Stimulated activated CD8-positive, alpha-beta memory T cell treated with anti-CD3 and anti-CD28 coated beads, Interleukin-4, amount 100 ng/mL, for 24 hours (primary cell): Measurements from ENCODE around the gene CEP43.

ENCODE experiments used
- DNase-seq: peaks from one replicate; pipeline ENCODE4 v3.0.0-alpha.2; 2020; ENCODE audit warnings: low read depth

CEP43 gene

DNA sequence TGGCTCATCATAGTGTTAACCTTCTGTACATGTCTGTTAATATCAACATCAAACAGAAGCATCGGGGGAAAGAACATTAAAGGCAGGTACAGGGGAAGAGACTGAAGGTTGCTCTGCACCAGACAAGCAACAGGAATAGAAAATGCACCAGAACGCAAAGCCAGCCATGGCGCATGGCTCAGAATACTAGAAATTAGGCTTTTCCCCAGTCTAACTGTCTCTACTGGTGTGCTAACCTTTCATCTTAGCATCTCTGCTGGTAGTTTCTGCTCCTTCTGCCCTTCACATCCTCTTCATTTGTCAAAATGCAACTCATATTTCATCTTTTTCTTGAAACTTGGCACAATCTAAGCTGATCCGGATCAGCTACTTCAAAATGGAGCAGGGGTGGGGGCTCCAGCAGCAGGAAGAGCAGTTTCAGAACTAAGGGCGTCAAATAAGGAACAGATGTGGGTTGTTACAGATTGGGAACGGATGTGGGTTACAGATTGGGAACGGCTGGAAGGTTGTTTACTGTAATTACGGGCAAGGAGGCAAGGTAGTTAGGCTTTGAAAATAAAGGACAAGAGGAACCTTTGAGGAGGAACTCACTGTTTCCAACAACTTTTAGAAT lies 29.7 kb upstream of the CEP43 start:
- DNase-seq = no peak

DNA sequence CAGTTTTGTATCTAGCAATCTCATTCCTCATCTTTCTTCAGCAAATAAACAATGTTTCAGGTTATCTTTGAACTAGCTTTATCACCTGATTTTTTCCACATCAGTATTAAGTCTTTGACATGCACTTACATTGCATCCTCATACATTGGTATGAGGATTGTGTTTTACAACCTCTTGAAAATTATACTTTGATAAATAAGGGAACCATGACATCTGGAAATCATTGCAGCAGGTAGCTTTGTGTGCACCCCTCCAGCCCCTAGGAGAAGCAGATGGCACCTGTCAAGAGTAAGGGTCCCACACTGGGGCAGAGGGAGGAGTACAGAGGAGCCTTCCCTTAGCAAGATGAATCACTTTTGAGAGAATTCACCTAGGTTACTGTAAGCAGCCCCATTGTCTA lies 29.1 kb upstream of the CEP43 start:
- DNase-seq = no peak

DNA sequence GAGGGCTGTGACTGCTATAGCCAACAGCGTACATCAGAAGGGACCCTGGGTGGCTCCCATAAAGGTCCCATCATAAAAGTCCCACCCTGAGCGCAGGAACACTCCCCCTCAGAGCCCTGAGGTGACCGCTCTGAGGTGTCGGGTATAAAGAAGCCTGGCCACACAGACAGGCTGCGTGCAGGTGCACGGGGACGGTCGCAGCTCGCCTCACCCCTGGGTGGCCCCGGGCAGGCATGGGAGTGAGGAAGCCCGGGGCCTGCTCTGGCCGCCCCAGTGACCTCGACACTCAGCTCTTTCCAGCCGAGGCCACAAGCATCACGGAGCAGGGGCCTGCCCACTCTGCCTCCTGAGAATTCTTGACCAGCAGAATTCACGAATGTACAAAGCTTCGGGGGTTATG lies 28.4 kb upstream of the CEP43 start:
- DNase-seq = no peak

DNA sequence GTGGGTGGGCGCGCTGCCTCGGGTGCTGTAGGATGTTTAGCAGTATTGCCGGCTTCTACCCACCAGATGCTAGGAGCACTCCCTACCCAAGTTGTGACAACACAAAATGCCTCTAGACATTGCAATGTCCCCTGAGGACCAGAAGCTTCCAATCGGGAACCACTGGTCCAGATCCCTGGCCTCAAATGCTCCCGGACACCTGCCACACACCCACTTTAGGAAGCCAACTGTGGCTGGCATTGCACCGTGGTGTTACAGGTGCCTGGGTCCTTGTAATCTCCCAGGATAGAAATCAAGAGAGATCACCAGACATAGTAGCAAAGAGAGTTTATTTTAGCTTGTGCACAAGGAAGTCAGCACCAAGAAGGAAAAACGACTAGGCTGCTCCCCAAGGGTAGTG lies 27.9 kb upstream of the CEP43 start:
- DNase-seq = no peak

DNA sequence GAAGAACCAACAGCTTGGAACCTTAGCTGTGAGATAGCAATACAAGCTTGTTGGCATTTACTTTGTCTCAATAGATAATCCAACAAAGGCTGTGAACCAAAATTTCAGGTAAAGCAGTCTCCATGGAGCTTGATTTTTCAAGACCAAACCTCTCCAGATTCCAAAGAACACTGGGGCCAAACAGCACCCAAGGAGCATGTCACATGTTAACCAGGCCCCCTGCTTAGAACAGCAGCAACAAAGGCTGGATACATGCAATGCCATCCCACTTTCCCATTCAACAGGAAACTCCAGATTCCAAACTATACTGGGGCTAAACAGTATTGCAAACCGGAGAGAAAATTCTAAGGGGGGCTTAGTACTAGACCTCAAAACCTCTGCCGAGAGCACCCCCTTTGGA lies 27.1 kb upstream of the CEP43 start:
- DNase-seq = no peak

DNA sequence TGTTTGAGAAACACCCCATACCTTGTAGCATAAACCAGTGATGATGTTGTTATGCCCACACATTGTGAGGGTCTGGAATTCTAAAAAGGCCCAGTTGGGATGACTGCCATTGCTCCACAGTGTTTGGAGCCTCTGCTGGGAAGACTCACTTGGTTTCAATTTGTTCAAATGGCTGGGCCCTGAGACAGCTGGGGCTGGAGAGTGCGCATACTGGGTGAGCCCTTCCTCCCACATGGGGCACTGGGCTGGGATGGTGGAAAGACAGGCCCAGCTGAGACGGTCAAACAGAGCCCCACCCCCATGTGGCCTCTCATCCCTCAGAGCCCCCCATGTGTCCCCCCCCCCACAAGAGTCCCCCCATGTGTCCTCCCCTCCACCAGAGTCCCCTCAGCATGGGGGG lies 22.6 kb upstream of the CEP43 start:
- no peak for DNase-seq

DNA sequence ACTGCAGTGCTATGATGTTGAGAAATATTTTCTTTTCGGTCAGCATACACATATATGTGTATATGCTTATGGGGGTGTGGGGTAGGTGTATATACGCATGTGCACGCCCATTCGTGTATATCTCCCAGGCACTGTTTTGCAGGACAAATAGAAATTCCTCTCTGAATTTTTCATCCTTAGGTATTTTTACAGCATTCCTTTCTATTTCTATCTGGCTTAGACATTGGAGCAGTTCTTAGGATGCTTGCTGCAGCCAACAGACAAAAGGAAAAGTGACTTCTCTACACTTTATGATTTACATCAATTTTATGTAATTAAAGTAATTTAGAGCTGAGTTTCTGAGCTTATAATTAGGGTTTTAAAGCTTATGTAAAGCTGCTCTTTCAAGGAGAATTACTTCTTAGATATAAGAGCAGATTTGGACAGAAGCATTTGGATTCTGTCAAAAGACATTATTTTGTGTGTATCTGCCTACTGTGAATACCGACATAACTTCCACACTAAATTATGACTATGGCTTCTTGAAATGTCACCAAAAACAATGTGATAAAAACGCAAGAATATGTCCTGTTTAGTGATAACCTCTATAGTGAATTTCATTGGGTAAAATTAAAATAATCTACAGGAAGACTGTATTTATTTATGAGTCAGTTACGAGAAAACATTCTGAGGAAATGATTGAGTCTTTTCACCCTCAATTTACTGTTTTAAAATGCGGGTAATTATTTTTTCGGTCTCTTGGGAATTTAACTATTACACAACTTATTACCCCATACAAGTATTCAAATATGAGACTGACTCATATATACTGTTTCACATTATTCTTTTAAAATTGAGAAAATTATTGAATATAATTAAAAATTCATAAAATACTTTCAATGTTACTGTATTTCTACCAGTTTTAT lies 21.3 kb upstream of the CEP43 start:
- no peak for DNase-seq

DNA sequence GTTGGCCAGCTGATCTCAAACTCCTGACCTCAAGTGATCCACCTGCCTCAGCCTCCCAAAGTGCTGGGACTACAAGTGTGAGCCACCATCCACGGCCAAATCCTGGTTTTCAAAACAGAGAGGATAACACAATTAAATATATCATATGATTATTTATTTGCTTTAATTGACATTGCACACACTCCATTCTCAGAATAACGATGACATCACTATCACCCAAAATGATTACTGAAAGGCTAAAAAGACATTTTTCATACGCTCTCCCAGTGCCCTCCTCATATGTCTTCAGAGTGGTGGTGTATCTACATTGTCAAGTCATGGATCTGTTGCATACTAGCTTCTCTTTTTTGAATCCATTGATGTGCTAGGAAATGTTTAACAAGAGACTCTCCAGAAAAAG lies 18.5 kb upstream of the CEP43 start:
- DNase-seq = no peak

DNA sequence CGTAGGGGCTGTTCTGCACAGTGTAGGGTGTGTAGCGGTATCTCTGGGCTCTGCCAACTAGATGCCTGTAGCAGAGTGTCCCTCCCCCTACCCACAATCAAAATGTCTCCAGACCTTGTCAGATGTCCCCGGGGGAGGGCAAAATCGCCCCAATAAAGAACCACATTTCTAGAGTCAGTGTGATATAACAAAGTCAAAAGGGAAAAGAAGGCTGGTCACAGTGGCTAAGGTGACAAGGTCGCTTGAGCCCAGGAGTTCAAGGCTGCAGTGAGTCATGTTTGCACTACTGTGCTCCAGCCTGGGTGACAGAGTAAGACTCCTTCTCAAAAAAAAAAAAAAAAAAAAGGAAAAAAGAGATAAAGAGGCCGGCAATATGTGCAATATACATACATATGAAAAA lies 11.7 kb upstream of the CEP43 start:
- no peak for DNase-seq

DNA sequence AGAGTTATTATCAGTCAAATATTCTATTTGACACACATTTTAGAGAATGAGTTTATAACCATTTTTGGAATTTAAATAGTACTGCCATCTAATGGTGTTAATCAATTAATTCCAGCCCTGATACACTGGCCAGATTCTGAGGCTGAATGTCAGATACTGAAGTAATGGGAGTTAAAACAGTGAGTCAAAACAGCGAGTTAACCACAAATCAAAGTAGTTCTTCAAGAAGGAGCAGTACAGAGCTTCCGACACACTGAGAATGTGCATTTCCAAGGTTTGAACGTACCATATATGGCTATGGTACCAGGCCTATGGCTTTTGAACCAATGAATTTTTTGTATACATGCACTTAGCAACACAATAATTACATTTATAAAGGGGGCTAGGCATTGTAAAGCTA lies 11.3 kb upstream of the CEP43 start:
- DNase-seq = no peak

DNA sequence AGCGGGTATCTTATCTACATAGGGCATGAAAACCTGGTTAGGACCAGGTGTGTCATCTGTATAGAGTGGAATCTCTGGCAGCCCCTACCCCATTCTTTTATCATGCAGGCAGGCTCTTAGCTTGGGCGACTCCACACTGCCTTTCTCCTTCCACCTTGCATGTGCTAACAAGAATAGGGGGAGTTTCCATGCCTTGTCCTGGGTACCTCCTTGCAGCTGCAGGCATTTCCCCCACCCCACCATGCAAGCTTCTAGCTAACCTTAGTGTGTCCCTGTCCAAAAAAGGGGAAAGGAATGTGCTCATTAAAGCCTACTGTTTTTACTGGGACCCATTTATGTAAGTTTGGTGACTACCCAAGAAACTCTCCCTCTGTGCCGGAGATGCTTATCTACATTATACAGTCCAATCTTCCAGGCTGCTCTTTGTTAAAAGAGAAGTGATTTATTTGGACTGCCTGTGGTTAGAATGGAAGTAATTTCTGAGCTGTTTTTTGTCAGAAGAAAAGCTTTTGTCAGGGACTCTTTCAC lies 10.5 kb upstream of the CEP43 start:
- DNase-seq = no peak

DNA sequence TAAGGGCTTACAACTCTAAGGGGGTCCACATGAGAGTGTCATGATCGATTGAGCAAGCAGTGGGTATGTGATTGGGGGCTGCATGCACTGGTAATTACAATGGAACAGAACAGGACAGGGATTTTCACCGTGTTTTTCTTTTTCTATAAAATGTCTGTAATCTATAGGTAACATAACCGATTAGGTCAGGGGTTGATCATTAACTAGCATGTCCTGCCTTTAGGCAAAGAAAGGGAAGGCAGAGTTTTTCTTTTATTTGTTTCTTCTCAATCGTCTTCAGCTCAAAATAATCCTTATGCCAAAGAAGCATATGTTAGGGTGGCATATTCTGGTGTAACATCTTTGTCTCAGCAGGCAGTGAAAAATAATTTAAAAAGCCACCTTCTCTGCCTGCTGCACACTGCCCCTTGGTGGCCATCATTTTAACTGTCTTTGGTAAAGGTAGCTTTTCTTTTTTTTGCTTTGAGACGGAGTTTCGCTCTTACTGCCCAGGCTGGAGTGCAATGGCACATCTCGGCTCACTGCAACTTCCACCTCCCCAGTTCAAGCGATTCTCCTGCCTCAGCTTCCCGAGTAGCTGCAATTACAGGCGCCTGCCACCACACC lies 9.7 kb upstream of the CEP43 start:
- peak; percentile 14 for DNase-seq

DNA sequence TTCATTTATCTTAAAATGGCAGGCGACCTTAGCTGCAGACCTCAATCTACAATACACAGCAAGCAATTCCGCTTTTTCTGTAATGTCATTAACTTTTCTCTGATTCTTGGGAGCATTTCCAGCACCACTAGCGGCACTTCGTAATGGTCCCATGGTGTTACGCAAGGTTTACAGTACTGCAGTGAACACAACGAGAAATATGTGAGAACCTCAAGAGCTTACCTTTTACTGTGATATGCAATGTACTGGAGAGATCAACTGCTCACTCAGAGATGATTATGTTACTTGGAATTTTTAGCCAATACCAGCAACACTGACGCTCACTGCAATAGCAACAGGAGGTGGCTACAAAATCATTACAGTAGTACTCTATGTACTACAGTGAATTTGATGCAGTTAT lies 2.8 kb upstream of the CEP43 start:
- DNase-seq = no peak

DNA sequence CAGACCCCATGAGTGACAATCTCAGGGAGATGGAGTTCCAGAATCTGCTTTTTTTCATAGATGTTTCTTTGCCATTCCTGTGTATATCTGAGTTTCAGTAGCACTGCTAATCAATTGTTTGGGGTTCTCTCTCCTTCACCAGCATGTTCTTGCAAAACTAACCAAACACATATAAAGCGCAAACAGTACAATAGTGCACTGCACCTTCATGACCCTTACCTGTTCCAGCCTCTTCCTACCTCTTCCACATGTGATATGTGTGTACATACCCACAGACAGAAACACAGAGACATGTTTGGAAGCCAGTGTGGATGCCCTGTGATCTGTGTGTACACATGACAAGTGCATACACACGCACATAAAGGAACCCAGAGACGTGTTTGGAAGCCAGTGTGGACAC lies 1.8 kb upstream of the CEP43 start:
- DNase-seq = no peak

DNA sequence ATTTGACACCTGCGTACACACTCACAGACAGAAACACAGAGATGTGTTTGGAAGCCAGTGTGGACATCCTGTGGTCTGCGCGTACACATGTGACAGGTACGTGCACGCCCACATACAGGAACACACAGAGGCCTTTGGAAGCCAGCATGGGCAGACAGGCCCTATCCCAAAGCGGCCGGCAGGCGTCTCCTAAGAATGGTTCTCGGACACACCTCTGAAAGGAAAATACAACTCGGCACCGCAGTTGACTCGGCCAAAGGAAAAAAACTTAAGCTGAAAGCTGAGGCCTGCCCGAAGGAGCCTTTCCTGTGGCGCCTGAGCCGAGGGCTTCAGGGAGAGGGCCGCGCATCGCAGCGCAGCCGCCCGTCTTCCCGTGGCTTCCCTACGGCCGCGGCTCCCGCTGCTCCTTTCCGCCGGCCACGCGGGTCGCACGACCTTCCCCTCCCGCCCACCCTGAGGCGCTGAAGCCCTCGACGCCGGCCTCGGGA lies 1.4 kb upstream of the CEP43 start:
- peak; percentile 15 for DNase-seq

DNA sequence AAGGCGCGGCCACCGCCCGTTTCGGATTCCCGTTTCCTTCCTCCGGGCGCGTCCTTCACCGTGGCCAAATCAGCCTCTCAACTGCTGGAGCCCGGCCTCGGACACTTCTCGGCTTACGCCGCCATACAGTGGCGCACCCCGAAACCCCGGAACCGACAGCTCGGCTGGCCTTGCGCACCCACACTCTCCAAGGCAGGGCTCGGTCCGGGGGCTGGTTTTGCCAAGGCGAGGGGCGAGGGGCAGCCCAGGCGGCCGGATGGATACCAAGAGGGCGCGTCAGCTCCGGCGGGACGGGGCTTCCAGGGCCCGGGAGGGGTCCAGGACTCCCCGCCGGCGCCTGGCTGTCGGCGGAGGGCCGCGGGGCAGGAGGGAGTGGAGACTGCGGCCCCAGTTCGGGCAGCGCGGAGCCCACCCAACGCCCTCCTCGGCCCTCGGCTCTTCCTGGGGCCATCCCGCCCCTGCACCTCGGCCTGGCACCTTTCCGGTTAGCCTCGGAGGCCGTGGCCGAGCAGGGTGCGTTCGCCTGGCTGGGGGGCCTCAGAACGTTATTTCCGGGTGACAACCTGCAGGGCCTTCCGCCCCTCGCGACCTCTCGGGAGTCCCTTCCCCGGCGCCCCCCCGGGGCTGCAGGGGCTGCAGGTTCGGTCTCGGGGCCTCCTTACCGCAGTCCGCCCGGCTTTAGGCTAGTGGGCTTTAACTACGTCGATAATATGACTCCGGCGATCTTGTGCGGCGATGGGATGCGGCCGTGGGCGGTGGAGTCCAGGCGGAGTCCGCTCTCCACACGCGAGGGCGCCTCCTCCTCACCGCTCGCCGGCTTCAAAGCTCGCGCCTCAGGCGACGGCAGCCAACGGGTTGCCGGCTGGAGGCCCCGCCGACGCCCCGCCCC lies 697 bp upstream of the CEP43 start:
- DNase-seq = peak; percentile 4

DNA sequence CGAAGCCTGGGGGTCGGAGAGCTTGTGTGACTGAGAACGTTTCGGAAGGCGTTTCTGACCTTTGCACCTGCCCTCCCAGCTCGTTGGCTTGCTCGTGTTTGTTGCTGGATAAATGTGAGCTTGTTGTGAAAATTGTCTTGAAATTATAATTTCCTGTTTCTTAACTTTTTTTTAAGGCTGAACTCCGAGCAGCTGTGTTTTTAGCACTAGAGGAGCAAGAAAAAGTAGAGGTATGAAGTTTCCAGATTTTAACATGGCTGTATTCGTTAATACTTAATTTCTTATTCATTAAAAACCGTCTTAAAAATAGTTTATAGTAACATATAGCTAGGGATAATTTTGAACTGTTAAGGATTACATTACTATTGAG lies 672 bp downstream of the CEP43 start:
- DNase-seq = no peak

DNA sequence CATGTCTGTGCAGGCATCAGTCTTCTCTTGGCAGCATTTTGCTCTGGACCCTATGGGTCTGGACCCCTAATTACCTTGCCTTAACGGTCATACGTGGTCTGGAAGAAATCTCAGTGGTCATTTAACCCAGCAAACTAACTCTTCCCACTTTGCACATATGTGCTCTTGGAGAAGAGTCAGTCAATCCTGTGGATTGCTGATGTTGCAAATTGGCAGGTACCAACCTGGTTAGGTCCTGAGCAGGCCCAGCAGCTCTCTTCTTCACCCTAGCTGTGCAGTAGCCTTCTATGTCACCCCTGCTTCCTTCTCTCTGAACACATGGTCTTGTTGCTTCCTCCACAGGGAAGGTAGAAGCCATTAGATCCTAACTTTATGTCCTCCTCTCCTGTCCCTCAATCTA lies 1.6 kb downstream of the CEP43 start:
- DNase-seq = no peak

DNA sequence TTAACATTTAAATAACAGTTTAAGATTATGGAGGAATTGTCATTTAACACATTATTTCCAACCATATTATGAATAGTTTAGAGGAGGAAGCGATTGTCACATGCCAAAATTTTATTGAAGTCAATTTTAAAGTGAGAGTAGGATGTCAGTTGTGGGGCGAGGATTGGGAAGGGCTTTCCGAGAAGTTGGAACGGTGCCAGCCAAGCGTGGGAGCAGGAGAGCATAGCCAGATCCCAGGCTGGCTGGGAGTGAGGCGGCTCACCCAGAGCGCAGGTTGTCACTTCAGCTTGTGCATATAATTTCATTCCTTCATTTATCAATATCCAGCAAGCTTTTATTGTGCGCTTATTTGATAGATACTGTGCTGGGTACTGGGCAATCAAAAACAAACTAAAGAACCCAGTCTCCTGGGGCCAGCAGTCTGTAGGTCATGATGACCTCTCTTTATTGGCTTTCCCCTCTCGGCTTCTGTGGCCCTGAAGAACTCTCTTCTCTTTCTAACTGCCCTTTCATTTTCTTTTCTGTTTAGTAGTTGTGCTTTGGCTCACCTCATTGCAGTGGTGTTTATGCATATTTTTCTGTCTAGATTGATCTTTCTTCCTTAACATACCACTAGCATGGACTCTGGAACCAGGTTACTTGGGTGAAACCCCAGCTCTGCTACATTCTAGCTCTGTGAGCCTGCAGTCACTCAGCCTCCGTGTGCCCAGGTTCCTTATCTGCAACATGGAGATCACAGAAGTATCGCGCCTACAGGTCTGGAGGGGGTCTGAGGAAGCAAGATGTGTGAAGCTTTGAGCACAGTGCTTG lies 6.4 kb downstream of the CEP43 start:
- DNase-seq = no peak

DNA sequence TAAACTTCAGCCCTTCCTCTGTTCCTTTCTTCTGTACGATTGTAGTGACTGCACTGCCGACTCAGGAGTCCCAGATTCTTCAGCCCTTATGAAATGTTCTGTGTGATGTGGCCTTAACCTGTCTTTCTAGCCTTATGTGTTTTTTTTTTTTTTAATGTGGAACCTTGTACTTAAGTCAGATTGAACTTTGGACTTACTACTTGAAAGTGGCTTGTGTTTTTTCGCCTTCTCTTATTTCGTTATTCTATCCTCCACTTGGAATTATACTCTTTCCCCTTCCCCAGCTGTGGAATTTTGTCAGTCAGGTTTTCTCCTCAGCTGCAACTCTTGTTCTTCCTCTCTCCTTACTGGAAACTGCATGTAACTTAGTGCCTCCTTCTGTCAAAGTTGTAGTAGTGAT lies 8.8 kb downstream of the CEP43 start:
- DNase-seq = no peak

DNA sequence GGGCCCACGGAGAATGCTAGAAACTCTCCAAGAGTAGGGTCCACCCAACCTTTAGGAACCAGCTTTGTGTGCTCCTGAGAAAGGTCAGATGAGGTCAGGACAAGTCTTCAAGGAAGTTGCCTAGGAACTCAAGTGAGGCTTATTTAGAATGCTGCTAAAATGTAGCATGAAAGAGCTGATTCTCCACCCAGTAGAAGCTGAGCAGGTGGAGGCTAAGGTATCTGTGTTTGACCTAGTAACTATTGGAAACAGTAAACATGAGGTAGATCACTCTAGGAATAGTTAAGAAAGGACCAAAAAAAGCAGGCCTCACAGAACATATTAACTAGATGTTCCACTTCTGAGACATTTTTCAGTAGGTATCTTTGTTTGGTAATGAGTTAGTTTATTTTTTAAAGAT lies 13.9 kb downstream of the CEP43 start:
- DNase-seq = no peak
